ENCODE data around the gene PCGF1. TPM values are rescaled to one million over a fixed set of nuclear protein-coding genes. Genes with fewer than 3 reads are reported as not detected.

Gene PCGF1
- total and polyA plus RNA-seq, 2 of the 13 experiments (the other 11 are each of a cell fraction or from before 2014, with no cell fraction given), result 20.4 to 22.6 TPM

- no peak for TF ChIP-seq ZNF609 (CRISPR knock-in tag; IDR thresholded peaks at IDR 0.05; ENCODE audit: borderline replicate concordance)
- TF ChIP-seq USF2 (IDR thresholded peaks at IDR 0.05; ENCODE audit: low read depth, low read length), result no peak
- no peak for TF ChIP-seq USF2 (CRISPR knock-in tag; IDR thresholded peaks at IDR 0.05; ENCODE audit: borderline replicate concordance)
- TF ChIP-seq ZNF510 (CRISPR knock-in tag; IDR thresholded peaks at IDR 0.05; ENCODE audit: low read depth), result no peak; the same call in 1 of the 2 replicates
- TF ChIP-seq ZNF253 (CRISPR knock-in tag; IDR thresholded peaks at IDR 0.05; ENCODE audit: borderline replicate concordance), result no peak
- TF ChIP-seq RARA (CRISPR knock-in tag; IDR thresholded peaks at IDR 0.05), result no peak
- TF ChIP-seq POLR2AphosphoS2 (IDR thresholded peaks at IDR 0.05; ENCODE audit: low read depth, low read length), result no peak
- TF ChIP-seq ZSCAN9 (CRISPR knock-in tag; IDR thresholded peaks at IDR 0.05; ENCODE audit: borderline replicate concordance), result peak; percentile 76
- no peak for TF ChIP-seq MBD4 (IDR thresholded peaks at IDR 0.05; ENCODE audit: borderline replicate concordance, low read length)
- TF ChIP-seq ZNF589 (CRISPR knock-in tag; conservative IDR thresholded peaks at IDR 0.05), result peak; percentile 89
- TF ChIP-seq BORCS8-MEF2B (CRISPR knock-in tag; IDR thresholded peaks at IDR 0.05), result peak; percentile 83
- TF ChIP-seq FOXA1 (IDR thresholded peaks at IDR 0.05), result no peak
- peak; percentile 37; the same call in 1 of the 2 replicates for TF ChIP-seq FOXA1 (CRISPR knock-in tag; IDR thresholded peaks at IDR 0.05)
- TF ChIP-seq, protein P1, sequence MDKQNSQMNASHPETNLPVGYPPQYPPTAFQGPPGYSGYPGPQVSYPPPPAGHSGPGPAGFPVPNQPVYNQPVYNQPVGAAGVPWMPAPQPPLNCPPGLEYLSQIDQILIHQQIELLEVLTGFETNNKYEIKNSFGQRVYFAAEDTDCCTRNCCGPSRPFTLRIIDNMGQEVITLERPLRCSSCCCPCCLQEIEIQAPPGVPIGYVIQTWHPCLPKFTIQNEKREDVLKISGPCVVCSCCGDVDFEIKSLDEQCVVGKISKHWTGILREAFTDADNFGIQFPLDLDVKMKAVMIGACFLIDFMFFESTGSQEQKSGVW (CRISPR knock-in tag; IDR thresholded peaks at IDR 0.05; ENCODE audit: borderline replicate concordance), result no peak
- TF ChIP-seq ZNF652 (CRISPR knock-in tag; IDR thresholded peaks at IDR 0.05; ENCODE audit: borderline replicate concordance, low read depth), result peak; percentile 84
- 0 out of 2 replicates have a peak, but pooled peaks have one; percentile 58 for TF ChIP-seq SNAI1 (CRISPR knock-in tag; IDR thresholded peaks at IDR 0.05; ENCODE audit: borderline replicate concordance)
- TF ChIP-seq STAG1 (CRISPR knock-in tag; IDR thresholded peaks at IDR 0.05), result no peak; the same call in none of the 2 replicates
- TF ChIP-seq ZNF605 (CRISPR knock-in tag; IDR thresholded peaks at IDR 0.05), result peak; percentile 94
- TF ChIP-seq, protein P2, sequence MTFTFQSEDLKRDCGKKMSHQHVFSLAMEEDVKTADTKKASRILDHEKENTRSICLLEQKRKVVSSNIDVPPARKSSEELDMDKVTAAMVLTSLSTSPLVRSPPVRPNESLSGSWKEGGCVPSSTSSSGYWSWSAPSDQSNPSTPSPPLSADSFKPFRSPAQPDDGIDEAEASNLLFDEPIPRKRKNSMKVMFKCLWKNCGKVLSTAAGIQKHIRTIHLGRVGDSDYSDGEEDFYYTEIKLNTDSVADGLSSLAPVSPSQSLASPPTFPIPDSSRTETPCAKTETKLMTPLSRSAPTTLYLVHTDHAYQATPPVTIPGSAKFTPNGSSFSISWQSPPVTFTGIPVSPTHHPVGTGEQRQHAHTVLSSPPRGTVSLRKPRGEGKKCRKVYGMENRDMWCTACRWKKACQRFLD (CRISPR knock-in tag; IDR thresholded peaks at IDR 0.05; ENCODE audit: borderline replicate concordance), result 0 out of 2 replicates have a peak, but pooled peaks have one; percentile 37
Measured at GRCh38 chr2:74457549-74458131, 49.9 kb downstream of the PCGF1 start (continued).
